DMS114 treated with DMSO at 0.1 percent for 48 hours (cell line): ENCODE data around the gene FKBP8.
A peak's percentile ranks its signal among the peaks of the same experiment; 100 is the strongest.
"Not testable (repeated sequence)": the region's sequence is repeated elsewhere in the genome, so short reads cannot be mapped to it uniquely, and the experiment has no call there.

Experiments
- DNase-seq: peaks from one replicate; lab custom pipeline; 2025; ENCODE audit not compliant: unreplicated experiment; lab: John Stamatoyannopoulos, UW

The FKBP8 gene

GRCh38 chr19:18559685-18560084 is 16.3 kb upstream of the FKBP8 start:
- DNase-seq: no peak

- no peak for DNase-seq
Observed at GRCh38 chr19:18558604-18559003, 15.2 kb upstream of the FKBP8 start.

- no peak for DNase-seq
Observed at GRCh38 chr19:18558202-18558555, 14.8 kb upstream of the FKBP8 start.

- peak; percentile 99 for DNase-seq
Observed at GRCh38 chr19:18557411-18558201, 14.2 kb upstream of the FKBP8 start, which contains the start of gene KXD1. Gene KXD1 (plus strand): TSS chr19:18557870. CDS start chr19:18562057, 4,187 bp downstream.

- DNase-seq: no peak
Observed at GRCh38 chr19:18551631-18552030, 8.3 kb upstream of the FKBP8 start.

GRCh38 chr19:18543814-18544475 is 572 bp upstream of the FKBP8 start:
- DNase-seq: peak; percentile 39

GRCh38 chr19:18541992-18542940 is 1.1 kb downstream of the FKBP8 start:
- no peak for DNase-seq

- DNase-seq: no peak
Observed at GRCh38 chr19:18541258-18541991, 1.9 kb downstream of the FKBP8 start.

GRCh38 chr19:18540200-18540599 is 3.2 kb downstream of the FKBP8 start:
- not testable (repeated sequence) for DNase-seq

GRCh38 chr19:18539372-18539771 is 4.0 kb downstream of the FKBP8 start:
- DNase-seq: no peak

GRCh38 chr19:18538115-18538514 is 5.3 kb downstream of the FKBP8 start:
- no peak for DNase-seq

- DNase-seq: no peak
Observed at GRCh38 chr19:18537431-18537830, 5.9 kb downstream of the FKBP8 start.

GRCh38 chr19:18536475-18536874 is 6.9 kb downstream of the FKBP8 start:
- DNase-seq: no peak

- DNase-seq: no peak
Observed at GRCh38 chr19:18533058-18533457, 10.3 kb downstream of the FKBP8 start.

- no peak for DNase-seq
Observed at GRCh38 chr19:18532168-18532890, 11.0 kb downstream of the FKBP8 start.

- no peak for DNase-seq
Observed at GRCh38 chr19:18531485-18531884, 11.9 kb downstream of the FKBP8 start.

- no peak for DNase-seq
Observed at GRCh38 chr19:18529782-18530181, 13.6 kb downstream of the FKBP8 start.

- DNase-seq: no peak
Observed at GRCh38 chr19:18526316-18526715, 17.1 kb downstream of the FKBP8 start.

- DNase-seq: no peak
Observed at GRCh38 chr19:18523841-18524240, 19.5 kb downstream of the FKBP8 start.

GRCh38 chr19:18522862-18523440 is 20.4 kb downstream of the FKBP8 start:
- not testable (repeated sequence) for DNase-seq
